Measurements from ENCODE around the gene ZNF516. TPM values are rescaled to one million over a fixed set of nuclear protein-coding genes. Genes with fewer than 3 reads are reported as not detected.

Gene ZNF516
- total and polyA plus RNA-seq, 9 donors, result 13.5 to 110 (median 95.2) TPM

DNA sequence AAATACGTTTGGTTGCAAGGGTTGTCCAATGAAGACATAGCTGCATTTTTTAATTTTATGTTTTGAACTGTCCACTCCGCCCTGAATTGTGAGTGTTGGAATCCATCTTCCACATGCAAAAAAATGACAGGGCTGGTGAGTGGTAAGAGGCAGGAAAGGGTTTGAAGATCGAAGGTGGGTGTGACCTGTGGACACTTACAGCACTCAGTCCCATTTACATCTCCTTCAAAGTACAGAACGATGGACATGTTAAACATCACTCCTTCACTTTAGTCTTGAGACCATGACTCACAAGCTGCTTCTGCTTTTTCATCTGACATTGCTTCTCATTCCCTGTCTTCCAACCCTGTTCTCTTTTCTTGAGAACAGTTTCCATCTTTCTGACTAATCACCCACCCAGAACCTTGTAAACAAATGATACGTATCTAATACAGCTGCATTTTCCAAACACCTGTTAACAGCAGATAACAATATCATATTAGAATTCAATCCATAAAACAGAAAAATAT, 179.3 kb downstream of the ZNF516 start:
- H3K4me1 ChIP-seq (ENCODE audit: insufficient read depth), result peaks cover 1% of the 10 kb centered on the region
- no peak overlapping the region for H3K4me3 ChIP-seq
- H3K36me3 ChIP-seq, result no peaks in the 10 kb centered on the region
- no peak overlapping the region for H3K27ac ChIP-seq
- WGBS, 3 donors, result 64 to 69% (median 65%) methylated on average over 5 of the region's 5 CpGs
- no peaks in the 10 kb centered on the region for H3K27me3 ChIP-seq
- H3K9me3 ChIP-seq, result no peaks in the 10 kb centered on the region
- no peak for TF ChIP-seq POLR2A (IDR thresholded peaks at IDR 0.05)
- no peak for DNase-seq
- intact Hi-C loops (cut with DNase I), result no loop called here

DNA sequence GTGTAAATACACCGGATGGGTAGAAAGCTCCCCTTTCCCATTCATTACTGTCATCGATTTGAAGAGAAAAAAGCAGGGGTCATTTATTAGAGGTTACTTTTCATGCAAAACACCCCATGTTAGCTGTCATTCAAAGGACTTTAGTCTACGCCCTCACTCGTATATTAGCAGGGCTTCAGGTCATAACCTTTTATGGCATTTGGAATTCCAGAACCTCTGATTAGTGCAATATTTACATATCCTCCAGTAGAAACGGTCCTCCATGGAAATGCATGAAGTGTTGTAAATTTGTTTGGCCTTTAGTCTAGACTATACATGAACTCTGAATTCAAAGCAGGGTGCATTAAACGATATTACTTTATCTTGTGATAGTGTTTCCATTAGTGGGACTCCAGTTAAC, 180.5 kb downstream of the ZNF516 start:
- no peak overlapping the region for H3K4me3 ChIP-seq
- H3K9me3 ChIP-seq, result no peaks in the 10 kb centered on the region
- H3K27me3 ChIP-seq, result no peaks in the 10 kb centered on the region
- no peaks in the 10 kb centered on the region for H3K36me3 ChIP-seq
- 27 to 40% (median 32%) methylated on average over 6 of the region's 6 CpGs for WGBS, 3 donors
- DNase-seq, result no peak
- H3K27ac ChIP-seq, result no peak overlapping the region
- H3K4me1 ChIP-seq (ENCODE audit: insufficient read depth), result peaks cover 1% of the 10 kb centered on the region
- TF ChIP-seq, protein P1, sequence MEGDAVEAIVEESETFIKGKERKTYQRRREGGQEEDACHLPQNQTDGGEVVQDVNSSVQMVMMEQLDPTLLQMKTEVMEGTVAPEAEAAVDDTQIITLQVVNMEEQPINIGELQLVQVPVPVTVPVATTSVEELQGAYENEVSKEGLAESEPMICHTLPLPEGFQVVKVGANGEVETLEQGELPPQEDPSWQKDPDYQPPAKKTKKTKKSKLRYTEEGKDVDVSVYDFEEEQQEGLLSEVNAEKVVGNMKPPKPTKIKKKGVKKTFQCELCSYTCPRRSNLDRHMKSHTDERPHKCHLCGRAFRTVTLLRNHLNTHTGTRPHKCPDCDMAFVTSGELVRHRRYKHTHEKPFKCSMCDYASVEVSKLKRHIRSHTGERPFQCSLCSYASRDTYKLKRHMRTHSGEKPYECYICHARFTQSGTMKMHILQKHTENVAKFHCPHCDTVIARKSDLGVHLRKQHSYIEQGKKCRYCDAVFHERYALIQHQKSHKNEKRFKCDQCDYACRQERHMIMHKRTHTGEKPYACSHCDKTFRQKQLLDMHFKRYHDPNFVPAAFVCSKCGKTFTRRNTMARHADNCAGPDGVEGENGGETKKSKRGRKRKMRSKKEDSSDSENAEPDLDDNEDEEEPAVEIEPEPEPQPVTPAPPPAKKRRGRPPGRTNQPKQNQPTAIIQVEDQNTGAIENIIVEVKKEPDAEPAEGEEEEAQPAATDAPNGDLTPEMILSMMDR (IDR thresholded peaks at IDR 0.05), result no peak
- TF ChIP-seq POLR2A (IDR thresholded peaks at IDR 0.05), result no peak
- TF ChIP-seq EP300 (IDR thresholded peaks at IDR 0.05), result no peak
- intact Hi-C loops (cut with DNase I), result no loop called here

DNA sequence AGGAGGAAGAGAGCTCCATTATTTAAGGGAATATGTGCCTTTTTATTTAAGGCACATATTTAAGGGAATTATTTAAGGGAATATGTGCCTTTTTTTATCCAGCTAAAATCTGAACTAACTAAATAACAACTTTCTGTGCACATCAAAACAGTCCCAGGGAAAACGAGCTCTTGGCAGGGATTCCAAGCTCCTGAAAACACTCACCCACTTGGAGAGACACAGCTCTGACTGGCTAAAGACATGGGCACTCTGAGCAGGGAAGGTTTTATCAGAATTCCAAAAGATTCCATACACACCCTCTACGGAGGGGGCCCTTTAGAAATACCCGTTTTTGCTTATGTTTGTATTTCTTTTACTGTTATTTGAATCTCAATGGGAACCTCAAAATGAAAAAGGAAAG, 181.0 kb downstream of the ZNF516 start:
- Histone ChIP-seq H3K9me3 (no peaks in the 10 kb centered on the region), H3K27ac (no peak overlapping the region), H3K27me3 (no peaks in the 10 kb centered on the region), H3K4me3 (no peak overlapping the region), H3K4me1 (ENCODE audit: insufficient read depth) (peaks cover 1% of the 10 kb centered on the region), H3K36me3 (no peaks in the 10 kb centered on the region)
- intact Hi-C loops (cut with DNase I), result no loop called here
- no peak for DNase-seq
- TF ChIP-seq EP300 (IDR thresholded peaks at IDR 0.05) (no peak), POLR2A (IDR thresholded peaks at IDR 0.05) (no peak)
- TF ChIP-seq, protein P1 (IDR thresholded peaks at IDR 0.05), result no peak
- 1 to 6% (median 3%) methylated on average over 3 of the region's 3 CpGs for WGBS, 3 donors
